Neural cell (in vitro differentiated cells): ENCODE measurements around the gene MMP1. TPM values are rescaled to one million over a fixed set of nuclear protein-coding genes. Genes with fewer than 3 reads are reported as not detected.

ENCODE experiments used
- H2AFZ ChIP-seq: fragments of 200-600, 300-800 bp; sonication (generic), shearing (Covaris generic); 2 replicates; pipeline ENCODE4 v1.6.0; 2014; ENCODE audit warnings: low read depth, mild to moderate bottlenecking, antibody characterized with exemption, low read length, moderate library complexity
- H3F3A ChIP-seq: fragments of 200-600 bp; shearing (Covaris generic); 2 replicates; pipeline ENCODE4 v1.6.1; 2016; ENCODE audit warnings: mild to moderate bottlenecking, moderate library complexity, mixed read lengths, antibody characterized with exemption, low read length; ENCODE audit not compliant: insufficient read depth, poor library complexity, severe bottlenecking
- H3K27ac ChIP-seq: fragments of 200-600, 300-800 bp; sonication (generic), shearing (Covaris generic); 2 replicates; pipeline ENCODE4 v1.5.1; 2014; ENCODE audit warnings: mild to moderate bottlenecking, low read length, moderate library complexity
- H3K27me3 ChIP-seq: fragments of 300-800, 200-600 bp; sonication (generic), shearing (Covaris generic); 2 replicates; pipeline ENCODE4 v1.6.0; 2014; ENCODE audit warnings: mild to moderate bottlenecking, low read depth, low read length, moderate library complexity; ENCODE audit not compliant: insufficient read depth
- H3K36me3 ChIP-seq: fragments of 300-800, 200-600 bp; sonication (generic), shearing (Covaris generic); 2 replicates; pipeline ENCODE4 v1.5.1; 2014; ENCODE audit warnings: mild to moderate bottlenecking, antibody characterized with exemption, low read length, moderate library complexity; ENCODE audit not compliant: insufficient read depth
- H3K4me2 ChIP-seq: fragments of 300-800, 200-600 bp; sonication (generic), shearing (Covaris generic); 2 replicates; pipeline ENCODE4 v1.6.0; 2014; ENCODE audit warnings: mild to moderate bottlenecking, low read length
- H3K4me3 ChIP-seq: fragments of 300-800, 200-600 bp; sonication (generic), shearing (Covaris generic); 2 replicates; pipeline ENCODE4 v1.5.1; 2014; ENCODE audit warnings: mild to moderate bottlenecking, low read length, moderate library complexity
- H3K79me2 ChIP-seq: fragments of 200-600 bp; shearing (Covaris generic); replicated peaks from 2 replicates; pipeline ENCODE4 v1.6.0; 2014; ENCODE audit warnings: mild to moderate bottlenecking, low read length, moderate library complexity; ENCODE audit not compliant: insufficient read depth
- H3K9ac ChIP-seq: fragments of 300-800, 200-600 bp; sonication (generic), shearing (Covaris generic); 2 replicates; pipeline ENCODE4 v1.6.1; 2016; ENCODE audit warnings: mild to moderate bottlenecking, low read length, mixed read lengths
- H3K9me2 ChIP-seq: fragments of 200-600 bp; shearing (Covaris generic); 2 replicates; pipeline ENCODE4 v1.6.1; 2016; ENCODE audit warnings: mild to moderate bottlenecking, low read length, mixed read lengths; ENCODE audit not compliant: insufficient read depth
- H3K9me3 ChIP-seq: fragments of 200-600, 300-800 bp; sonication (generic), shearing (Covaris generic); 2 replicates; pipeline ENCODE4 v1.6.1; 2016; ENCODE audit warnings: mild to moderate bottlenecking, mixed run types, low read length, moderate library complexity, mixed read lengths
- H4K20me1 ChIP-seq: fragments of 200-600 bp; shearing (Covaris generic); 2 replicates; pipeline ENCODE4 v1.6.1; 2016; ENCODE audit warnings: mild to moderate bottlenecking, mixed run types; ENCODE audit not compliant: insufficient read depth
- EP300 ChIP-seq: fragments of 450-650 bp; conservative IDR thresholded peaks from 2 replicates; pipeline ENCODE4 v1.6.1; 2014; ENCODE audit warnings: antibody characterized with exemption, mild to moderate bottlenecking, moderate library complexity; ENCODE audit not compliant: poor library complexity, severe bottlenecking
- EZH2 ChIP-seq: fragments of 200-600, 300-800 bp; shearing (Covaris generic), sonication (generic); IDR thresholded peaks from 2 replicates; pipeline ENCODE4 v1.6.1; 2014; ENCODE audit warnings: antibody characterized with exemption, low read length, borderline replicate concordance, mild to moderate bottlenecking; ENCODE audit not compliant: insufficient read depth, poor library complexity, severe bottlenecking
- MXI1 ChIP-seq: fragments of 450-650 bp; conservative IDR thresholded peaks from 2 replicates; pipeline ENCODE4 v1.6.1; 2014; ENCODE audit warnings: antibody characterized with exemption, mild to moderate bottlenecking; ENCODE audit not compliant: poor library complexity, severe bottlenecking
- POLR2AphosphoS5 ChIP-seq: IDR thresholded peaks from 2 replicates; pipeline ENCODE4 v1.6.1; 2012
- RAD21 ChIP-seq: fragments of 450-650 bp; conservative IDR thresholded peaks from 2 replicates; pipeline ENCODE4 v1.6.1; 2014; ENCODE audit warnings: antibody characterized with exemption, mild to moderate bottlenecking, moderate library complexity
- SMC3 ChIP-seq: fragments of 450-650 bp; conservative IDR thresholded peaks from 2 replicates; pipeline ENCODE4 v1.6.1; 2014; ENCODE audit warnings: antibody characterized with exemption, mild to moderate bottlenecking, moderate library complexity; ENCODE audit not compliant: poor library complexity
- TAF1 ChIP-seq: IDR thresholded peaks from 2 replicates; pipeline ENCODE4 v1.6.1; 2012; ENCODE audit warnings: low read depth
- polyA plus RNA-seq: library from polyadenylated mRNA; depleted of rRNA; stranded (reverse); fragments of >200 nt; gene quantifications from 2 replicates; pipeline ENCODE4 v1.2.3, GENCODE V29; 2014
- TF ChIP-seq, protein P1 (sequence below): fragments of 450-650 bp; IDR thresholded peaks from 2 replicates; pipeline ENCODE4 v1.5.1; 2014; ENCODE audit warnings: antibody characterized with exemption, mild to moderate bottlenecking, moderate library complexity; ENCODE audit not compliant: poor library complexity, severe bottlenecking
- TF ChIP-seq, protein P2 (sequence below): IDR thresholded peaks from 2 replicates; pipeline ENCODE4 v1.6.1; 2012; ENCODE audit warnings: borderline replicate concordance

MMP1 gene
- polyA plus RNA-seq, 1 donor from 2014 or later, result not detected

DNA sequence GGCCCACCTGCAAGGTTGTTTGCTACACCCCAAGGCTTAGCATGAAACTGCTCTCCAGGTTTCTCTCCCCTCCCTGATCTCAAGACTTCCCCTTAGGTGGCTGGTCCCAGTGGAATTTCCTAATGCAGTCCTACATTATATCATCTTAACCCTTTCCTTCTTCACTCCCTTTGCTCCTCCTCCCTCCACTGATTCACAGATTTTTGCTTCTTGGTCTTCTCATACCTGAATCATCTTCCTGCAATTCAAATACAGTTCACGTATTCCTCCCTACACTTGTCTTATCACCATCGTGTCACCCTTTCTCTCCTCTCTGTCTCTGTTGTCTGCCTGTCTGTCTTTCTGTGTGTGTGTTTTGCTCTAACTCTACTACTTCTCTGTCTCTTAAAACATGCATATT lies 34.5 kb downstream of the MMP1 start:
- no peak overlapping the region for H3K4me2 ChIP-seq
- no peaks in the 10 kb centered on the region for H3K79me2 ChIP-seq
- no peaks in the 10 kb centered on the region for H3F3A ChIP-seq
- no peaks in the 10 kb centered on the region for H3K27me3 ChIP-seq
- H4K20me1 ChIP-seq, result no peaks in the 10 kb centered on the region
- H3K36me3 ChIP-seq, result no peaks in the 10 kb centered on the region
- no peak overlapping the region for H3K9ac ChIP-seq
- H2AFZ ChIP-seq, result no peak overlapping the region
- no peak overlapping the region for H3K27ac ChIP-seq
- no peak overlapping the region for H3K4me3 ChIP-seq
- no peaks in the 10 kb centered on the region for H3K9me3 ChIP-seq
- TF ChIP-seq EP300 (no peak), SMC3 (no peak), EZH2 (no peak), POLR2AphosphoS5 (no peak), MXI1 (no peak), TAF1 (no peak), RAD21 (no peak)
- TF ChIP-seq, protein P1, sequence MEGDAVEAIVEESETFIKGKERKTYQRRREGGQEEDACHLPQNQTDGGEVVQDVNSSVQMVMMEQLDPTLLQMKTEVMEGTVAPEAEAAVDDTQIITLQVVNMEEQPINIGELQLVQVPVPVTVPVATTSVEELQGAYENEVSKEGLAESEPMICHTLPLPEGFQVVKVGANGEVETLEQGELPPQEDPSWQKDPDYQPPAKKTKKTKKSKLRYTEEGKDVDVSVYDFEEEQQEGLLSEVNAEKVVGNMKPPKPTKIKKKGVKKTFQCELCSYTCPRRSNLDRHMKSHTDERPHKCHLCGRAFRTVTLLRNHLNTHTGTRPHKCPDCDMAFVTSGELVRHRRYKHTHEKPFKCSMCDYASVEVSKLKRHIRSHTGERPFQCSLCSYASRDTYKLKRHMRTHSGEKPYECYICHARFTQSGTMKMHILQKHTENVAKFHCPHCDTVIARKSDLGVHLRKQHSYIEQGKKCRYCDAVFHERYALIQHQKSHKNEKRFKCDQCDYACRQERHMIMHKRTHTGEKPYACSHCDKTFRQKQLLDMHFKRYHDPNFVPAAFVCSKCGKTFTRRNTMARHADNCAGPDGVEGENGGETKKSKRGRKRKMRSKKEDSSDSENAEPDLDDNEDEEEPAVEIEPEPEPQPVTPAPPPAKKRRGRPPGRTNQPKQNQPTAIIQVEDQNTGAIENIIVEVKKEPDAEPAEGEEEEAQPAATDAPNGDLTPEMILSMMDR, result no peak
- TF ChIP-seq, protein P2, sequence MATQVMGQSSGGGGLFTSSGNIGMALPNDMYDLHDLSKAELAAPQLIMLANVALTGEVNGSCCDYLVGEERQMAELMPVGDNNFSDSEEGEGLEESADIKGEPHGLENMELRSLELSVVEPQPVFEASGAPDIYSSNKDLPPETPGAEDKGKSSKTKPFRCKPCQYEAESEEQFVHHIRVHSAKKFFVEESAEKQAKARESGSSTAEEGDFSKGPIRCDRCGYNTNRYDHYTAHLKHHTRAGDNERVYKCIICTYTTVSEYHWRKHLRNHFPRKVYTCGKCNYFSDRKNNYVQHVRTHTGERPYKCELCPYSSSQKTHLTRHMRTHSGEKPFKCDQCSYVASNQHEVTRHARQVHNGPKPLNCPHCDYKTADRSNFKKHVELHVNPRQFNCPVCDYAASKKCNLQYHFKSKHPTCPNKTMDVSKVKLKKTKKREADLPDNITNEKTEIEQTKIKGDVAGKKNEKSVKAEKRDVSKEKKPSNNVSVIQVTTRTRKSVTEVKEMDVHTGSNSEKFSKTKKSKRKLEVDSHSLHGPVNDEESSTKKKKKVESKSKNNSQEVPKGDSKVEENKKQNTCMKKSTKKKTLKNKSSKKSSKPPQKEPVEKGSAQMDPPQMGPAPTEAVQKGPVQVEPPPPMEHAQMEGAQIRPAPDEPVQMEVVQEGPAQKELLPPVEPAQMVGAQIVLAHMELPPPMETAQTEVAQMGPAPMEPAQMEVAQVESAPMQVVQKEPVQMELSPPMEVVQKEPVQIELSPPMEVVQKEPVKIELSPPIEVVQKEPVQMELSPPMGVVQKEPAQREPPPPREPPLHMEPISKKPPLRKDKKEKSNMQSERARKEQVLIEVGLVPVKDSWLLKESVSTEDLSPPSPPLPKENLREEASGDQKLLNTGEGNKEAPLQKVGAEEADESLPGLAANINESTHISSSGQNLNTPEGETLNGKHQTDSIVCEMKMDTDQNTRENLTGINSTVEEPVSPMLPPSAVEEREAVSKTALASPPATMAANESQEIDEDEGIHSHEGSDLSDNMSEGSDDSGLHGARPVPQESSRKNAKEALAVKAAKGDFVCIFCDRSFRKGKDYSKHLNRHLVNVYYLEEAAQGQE, result no peak
- H3K9me2 ChIP-seq, result no peaks in the 10 kb centered on the region

DNA sequence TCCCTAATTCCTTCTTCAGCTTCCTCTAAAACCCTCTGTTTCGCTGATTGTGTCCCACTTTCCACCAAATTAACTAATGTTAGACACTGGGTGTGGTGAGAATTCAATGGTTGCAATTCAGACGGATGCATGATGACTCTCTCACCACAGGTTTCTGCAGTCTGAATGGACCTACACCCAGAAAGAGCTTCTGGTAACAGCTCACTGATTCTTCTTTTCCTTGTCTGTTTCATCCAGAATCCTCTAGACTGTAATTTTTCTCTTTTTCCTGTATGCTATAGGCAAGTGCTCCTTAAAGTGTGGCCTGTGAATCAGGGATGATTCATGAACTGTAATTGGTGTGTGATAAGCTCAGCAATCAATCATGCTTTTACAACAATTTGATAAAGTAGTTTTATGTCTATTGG lies 35.6 kb downstream of the MMP1 start:
- Histone ChIP-seq H3K4me3 (no peak overlapping the region), H3K9ac (no peak overlapping the region), H3K9me2 (no peaks in the 10 kb centered on the region), H3F3A (no peaks in the 10 kb centered on the region), H4K20me1 (no peaks in the 10 kb centered on the region), H3K27me3 (no peaks in the 10 kb centered on the region), H2AFZ (no peak overlapping the region), H3K9me3 (no peaks in the 10 kb centered on the region), H3K27ac (no peak overlapping the region), H3K4me2 (no peak overlapping the region), H3K79me2 (no peaks in the 10 kb centered on the region), H3K36me3 (no peaks in the 10 kb centered on the region)
- TF ChIP-seq POLR2AphosphoS5 (no peak), TAF1 (no peak), SMC3 (no peak), EP300 (no peak), EZH2 (no peak), MXI1 (no peak), RAD21 (no peak)
- TF ChIP-seq, protein P1, result no peak
- TF ChIP-seq, protein P2, result no peak
